Activated CD8-positive, alpha-beta memory T cell treated with anti-CD3 and anti-CD28 coated beads, Interleukin-2, amount 50 U/mL, for 24 hours (primary cell): ENCODE measurements around the gene KIF4A.
"Not testable (repeated sequence)": the region's sequence is repeated elsewhere in the genome, so short reads cannot be mapped to it uniquely, and the experiment has no call there.

ENCODE experiments used
- DNase-seq: peaks from one replicate; pipeline ENCODE4 v3.0.0-alpha.2; 2020; ENCODE audit errors: extremely low read depth

KIF4A gene

GRCh38 chrX:70281951-70282350, 8.0 kb upstream of the KIF4A start, which contains the start of gene RAB41:
Gene RAB41, plus strand, starts transcription at chrX:70282172. Its CDS starts 46 bp downstream, at chrX:70282218.
- DNase-seq: no peak

GRCh38 chrX:70289168-70289792, 624 bp upstream of the KIF4A start:
- no peak for DNase-seq

GRCh38 chrX:70292788-70293187, 2.9 kb downstream of the KIF4A start:
- no peak for DNase-seq

- DNase-seq: no peak
Observed at GRCh38 chrX:70293621-70294020, 3.7 kb downstream of the KIF4A start.

- no peak for DNase-seq
Observed at GRCh38 chrX:70301716-70302115, 11.8 kb downstream of the KIF4A start.

GRCh38 chrX:70313503-70313902, 23.6 kb downstream of the KIF4A start:
- no peak for DNase-seq

GRCh38 chrX:70322784-70323183, 32.9 kb downstream of the KIF4A start:
- DNase-seq: no peak

- not testable (repeated sequence) for DNase-seq
Observed at GRCh38 chrX:70323628-70324027, 33.7 kb downstream of the KIF4A start.

- no peak for DNase-seq
Observed at GRCh38 chrX:70324326-70324725, 34.4 kb downstream of the KIF4A start.

GRCh38 chrX:70331161-70331560, 41.3 kb downstream of the KIF4A start:
- DNase-seq: no peak

GRCh38 chrX:70332600-70332999, 42.7 kb downstream of the KIF4A start:
- no peak for DNase-seq

- no peak for DNase-seq
Observed at GRCh38 chrX:70336767-70337166, 46.9 kb downstream of the KIF4A start.

- DNase-seq: no peak
Observed at GRCh38 chrX:70338290-70338689, 48.4 kb downstream of the KIF4A start.

- DNase-seq: no peak
Observed at GRCh38 chrX:70343435-70343834, 53.5 kb downstream of the KIF4A start.

- no peak for DNase-seq
Observed at GRCh38 chrX:70346418-70347070, 56.6 kb downstream of the KIF4A start.

- not testable (repeated sequence) for DNase-seq
Observed at GRCh38 chrX:70348825-70349224, 58.9 kb downstream of the KIF4A start.

GRCh38 chrX:70349367-70350125, 59.6 kb downstream of the KIF4A start:
- DNase-seq: not testable (repeated sequence)

- no peak for DNase-seq
Observed at GRCh38 chrX:70352496-70352895, 62.6 kb downstream of the KIF4A start.

GRCh38 chrX:70353514-70353913, 63.6 kb downstream of the KIF4A start:
- DNase-seq: no peak

- no peak for DNase-seq
Observed at GRCh38 chrX:70354716-70355115, 64.8 kb downstream of the KIF4A start.

GRCh38 chrX:70359458-70359857, 69.6 kb downstream of the KIF4A start:
- no peak for DNase-seq

GRCh38 chrX:70360366-70360765, 70.5 kb downstream of the KIF4A start:
- no peak for DNase-seq

- not testable (repeated sequence) for DNase-seq
Observed at GRCh38 chrX:70368731-70369130, 78.8 kb downstream of the KIF4A start.
